GM18520 (cell line): Measurements from ENCODE around the gene ARRDC3.
A peak's percentile ranks its signal among the peaks of the same experiment; 100 is the strongest.

ENCODE experiments used
- ATAC-seq: cut with Tn5 transposase; IDR thresholded peaks from one replicate; pipeline ENCODE4 v1.9.1; 2021; ENCODE audit not compliant: unreplicated experiment

The ARRDC3 gene

DNA sequence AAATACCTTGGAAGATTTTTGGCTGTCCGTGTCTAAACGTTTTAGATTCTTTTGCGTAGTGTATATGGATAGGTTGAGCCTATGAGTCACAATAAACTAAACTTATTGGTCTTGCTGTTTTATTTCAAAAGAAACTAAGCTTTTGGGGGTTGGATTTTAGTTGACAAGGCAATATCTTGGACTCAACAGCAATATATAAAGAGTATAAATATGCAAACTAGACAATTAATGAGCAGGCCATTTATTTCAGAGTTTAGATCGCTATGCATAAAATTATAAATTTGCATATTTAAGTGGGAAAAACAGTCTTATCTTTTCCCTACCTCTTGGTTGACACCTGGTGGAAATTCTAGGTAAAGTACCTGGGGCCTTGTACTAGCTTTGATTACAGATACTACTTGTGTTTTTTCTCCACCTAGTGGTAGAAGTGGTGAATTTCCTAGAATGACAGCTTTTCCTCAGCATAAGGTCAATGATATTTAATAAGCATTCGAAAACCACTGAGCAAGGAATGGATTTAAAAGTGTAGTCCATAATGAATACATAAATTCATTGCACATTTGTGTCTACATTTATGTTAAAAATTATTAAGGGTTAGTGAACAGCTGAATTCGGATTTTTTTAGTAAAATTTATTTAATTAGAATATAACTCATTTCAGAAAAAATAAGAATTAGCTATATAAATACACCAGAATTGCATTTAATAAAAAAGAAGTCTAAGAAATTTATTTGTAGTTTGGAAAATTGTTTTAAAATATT is 1.7 kb upstream of the ARRDC3 start:
- peak; percentile 16 for ATAC-seq

DNA sequence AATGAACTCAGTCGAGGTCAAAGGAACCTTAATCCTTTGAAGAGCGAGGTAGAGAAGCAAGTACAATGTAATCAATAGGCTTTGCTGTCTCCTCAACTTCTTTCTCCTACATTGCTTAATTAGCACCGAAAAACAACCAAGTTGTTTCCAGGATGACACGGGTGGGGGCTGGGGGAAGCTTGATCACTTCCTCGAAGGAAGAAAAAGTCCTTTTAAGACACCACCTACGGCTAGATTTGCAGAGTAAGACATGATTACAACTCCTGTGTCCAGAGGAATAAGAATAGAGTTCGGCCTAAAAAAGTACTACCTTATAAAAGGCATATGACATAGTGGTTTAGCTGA is 811 bp upstream of the ARRDC3 start:
- ATAC-seq, result no peak

DNA sequence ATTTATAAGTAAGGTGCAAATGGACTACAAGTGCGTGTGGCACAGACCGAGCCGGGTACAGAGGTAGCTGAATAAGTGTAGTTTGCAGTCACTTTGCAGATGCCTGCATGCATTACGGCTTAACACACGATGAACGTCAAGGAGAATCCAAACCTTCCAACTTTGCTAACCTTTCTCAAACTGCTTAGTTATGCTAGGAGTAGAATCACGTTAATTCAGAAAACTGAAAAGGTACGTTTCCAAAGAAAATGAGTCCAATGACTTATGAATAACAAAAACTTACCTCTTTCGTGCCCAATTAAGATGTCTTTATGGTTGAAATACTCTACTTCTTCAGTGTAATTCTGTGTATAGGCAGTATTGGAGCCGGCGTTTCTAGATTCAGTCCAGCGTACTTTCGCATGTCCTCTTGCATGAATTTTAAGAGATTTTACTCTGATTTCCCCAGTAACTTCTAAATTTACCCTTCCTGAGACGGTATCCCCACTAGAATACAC is 539 bp downstream of the ARRDC3 start:
- no peak for ATAC-seq

DNA sequence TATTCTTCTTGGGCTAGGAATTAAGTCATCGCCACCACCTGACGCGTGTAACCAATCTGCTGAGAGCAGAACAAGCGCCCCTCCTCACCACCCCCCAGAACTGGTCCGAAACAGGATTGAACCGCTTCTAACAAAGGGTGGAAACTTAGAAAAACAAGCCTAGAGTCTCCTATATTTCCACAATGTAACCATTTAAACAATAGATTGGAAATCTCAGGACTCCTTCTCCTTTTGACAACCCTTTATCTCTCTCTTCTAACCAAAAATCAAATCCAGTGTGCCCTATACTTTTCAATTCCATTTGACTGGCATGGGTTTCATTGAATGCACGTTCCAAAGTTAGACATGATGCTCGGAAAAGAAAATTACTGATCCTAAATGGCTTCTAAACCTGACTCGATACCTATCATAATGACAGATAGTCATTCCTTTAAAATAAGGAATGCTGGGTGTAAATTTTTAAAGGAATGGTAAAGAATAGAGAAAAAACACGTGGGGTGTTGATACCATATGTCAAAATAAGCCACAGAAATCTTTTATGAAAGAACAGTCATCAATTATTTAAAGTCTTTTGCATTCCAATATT is 1.2 kb downstream of the ARRDC3 start:
- ATAC-seq, result no peak

DNA sequence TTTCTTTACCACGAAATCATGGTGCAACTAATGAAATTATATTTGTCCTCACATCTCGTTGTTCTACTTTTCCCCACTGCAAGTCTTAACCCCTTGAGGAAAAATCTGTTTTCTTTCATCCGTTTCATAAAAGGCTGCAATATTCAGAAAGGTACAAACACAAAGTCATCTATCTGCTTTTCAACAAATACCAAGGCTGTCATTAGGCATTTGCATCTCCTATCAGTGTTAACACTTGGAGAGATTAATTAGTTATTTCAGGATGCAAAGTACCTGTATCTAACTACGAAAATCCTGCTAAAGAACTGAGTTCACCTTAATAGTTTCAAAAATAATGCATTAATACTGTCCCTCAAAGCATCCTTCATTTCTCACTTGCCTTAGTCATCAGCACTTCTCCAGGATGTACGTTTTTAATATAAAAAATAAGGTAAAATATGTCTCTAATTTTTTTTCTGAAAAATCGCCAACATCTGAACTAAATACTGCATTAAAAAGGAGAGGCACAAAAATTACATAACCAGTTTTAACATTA is 1.8 kb downstream of the ARRDC3 start:
- no peak for ATAC-seq

DNA sequence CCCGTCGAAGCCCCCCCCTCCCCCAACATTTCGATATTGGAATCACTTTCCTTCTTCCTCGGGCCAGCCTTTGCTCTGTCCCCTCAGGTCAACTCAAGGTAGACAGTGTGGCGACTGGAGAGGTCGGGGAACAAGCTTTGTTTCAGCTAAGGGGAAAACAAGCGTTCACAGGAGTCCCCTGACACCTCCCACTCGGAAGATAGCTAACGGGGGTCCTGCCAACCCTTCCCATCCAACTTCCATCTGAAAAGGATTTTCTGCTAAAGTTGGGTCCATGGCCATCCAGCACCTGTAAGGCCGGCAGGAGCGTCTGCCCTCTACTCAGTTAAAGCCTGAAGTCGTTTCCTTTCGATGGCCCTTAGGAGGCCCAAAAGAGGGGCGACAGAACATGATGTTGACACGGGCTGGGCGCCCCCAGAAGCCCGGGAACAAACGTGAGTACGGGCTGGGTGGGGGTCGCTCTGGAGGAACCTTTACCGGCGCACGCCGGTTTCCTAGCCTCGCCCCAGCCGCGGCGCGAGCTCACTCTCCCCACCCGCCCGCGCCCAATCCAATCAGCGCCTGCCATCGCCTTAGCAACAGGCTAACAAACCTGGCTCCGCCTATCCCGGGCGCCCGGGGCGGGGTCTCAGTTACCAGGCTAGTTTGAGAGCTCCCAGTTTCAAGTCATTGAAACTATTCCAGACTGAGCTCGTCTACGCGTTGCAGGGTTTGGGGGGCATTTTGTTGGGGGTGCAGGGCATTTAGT is 2.5 kb downstream of the ARRDC3 start:
- ATAC-seq, result peak; percentile 31

DNA sequence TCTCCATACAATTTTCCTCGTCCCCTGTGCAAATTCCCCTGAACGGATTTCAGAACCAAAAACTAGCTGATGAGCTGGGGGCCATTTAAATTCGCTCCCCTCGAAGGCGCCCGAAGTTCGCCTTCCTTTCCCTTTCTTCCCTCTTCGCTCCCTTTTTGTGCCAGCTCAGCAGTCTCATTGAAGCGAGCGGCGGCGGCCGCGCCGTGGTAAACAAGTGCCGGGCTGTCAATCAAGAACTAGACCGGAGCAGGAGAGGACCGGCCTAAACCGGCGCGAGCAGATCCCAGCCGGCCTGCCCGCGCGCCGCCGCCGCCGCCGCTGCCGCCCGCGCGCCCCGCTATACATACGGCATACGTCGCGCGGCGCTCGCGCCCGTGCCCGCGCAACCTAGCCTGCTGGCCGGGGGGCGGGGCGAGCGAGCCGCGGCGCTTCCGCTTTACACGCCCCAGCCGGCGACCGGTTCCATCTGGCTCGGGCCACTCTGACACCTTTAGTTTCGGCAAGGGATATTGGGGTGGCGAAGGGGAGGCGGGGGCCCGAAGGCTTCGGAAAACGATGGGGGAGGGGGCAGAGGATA is 3.1 kb downstream of the ARRDC3 start:
- ATAC-seq, result peak; percentile 47

DNA sequence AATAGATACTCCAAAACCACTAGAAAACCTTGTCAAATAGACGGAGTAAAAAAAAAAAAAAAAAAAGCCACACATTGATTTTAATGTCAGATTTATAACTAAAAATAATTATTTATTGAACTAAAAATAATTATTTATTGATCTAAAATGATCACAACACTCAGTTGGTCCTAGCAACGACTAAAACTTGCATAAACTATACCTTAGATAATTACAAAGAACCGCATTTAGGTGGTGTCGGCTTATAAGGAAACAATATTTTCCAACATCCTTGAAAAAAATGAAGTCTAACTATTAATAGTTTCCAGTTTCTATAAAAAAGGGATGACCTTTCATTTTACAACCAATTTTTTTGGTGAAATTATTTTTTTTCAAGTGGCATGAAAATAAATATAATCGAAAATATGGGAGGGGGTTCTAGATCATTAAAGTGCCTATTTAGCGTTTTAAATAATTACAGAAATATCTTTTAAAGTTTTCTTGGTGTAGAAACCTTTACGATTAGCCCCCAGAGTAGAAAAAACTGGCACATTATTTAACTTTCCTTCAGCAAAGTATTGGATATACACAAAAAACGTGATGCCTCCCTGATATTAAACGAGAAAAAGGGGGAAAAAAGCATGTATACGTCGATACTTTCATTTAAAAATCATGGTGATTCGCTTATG is 3.7 kb downstream of the ARRDC3 start:
- no peak for ATAC-seq

DNA sequence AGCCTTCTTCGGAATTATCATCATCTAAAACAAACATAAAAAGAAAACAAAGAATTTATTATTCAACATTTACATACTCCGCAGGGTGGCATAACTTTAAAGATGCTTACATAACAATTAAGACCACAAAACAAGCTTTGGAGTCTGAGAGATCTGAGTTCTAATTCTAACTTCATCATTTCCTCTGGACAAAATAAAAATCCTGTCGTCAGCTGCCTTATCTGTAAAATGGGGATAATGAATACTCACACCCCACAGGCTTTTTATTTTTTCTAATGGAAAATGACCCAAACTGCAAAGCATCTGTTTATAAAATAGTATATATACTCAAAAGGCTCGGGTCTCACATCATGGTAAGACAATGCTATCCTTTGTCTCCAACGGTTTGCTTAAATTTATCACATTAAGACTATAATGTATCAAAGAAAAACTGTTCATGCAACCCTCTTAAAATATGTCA is 4.3 kb downstream of the ARRDC3 start:
- no peak for ATAC-seq

DNA sequence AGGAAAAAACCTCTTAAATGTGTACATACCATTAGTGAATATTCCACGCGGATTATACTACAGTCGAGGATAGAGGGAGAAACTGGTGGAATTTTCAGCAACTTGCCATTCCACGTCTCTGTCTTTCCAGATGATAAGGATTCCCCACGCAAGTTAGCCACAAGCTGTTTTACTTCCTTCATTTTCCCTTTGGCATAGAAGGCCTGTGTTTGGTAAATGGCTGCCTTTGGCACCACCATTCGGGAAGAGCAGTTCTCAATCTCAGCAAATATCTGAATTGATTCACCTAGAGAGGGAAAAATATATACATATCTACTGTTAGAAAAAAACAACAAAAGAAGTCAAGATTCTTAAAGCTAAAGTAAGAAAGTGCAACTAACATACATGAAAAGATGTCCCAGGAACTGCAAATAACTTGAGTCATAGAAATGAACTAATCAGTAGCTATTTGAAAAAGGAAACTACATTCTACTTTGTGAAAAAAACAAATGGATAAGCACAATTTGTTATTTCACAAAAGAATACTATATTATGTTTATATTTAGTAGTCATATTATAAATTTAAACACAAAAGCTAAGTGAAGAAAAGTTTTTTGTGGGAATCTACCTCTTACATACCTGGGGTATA is 8.1 kb downstream of the ARRDC3 start:
- no peak for ATAC-seq

DNA sequence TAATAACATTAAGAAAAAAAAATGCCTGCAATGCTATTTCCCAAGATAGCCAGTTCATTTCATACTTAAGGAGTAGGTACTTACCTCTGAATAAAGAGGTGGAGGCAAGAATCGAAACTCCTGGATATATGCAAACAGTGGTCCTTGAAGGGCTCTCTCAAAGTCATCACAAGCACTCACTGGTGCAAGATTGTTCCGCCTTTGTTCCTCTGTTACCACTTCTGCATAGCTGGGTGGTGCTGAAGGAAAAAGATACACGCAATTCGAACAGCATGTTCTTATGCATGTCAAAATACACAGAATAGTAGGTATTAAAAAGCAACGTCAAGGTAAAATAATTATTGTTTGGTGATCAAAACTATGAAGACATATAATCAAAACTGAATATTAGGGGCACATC is 9.5 kb downstream of the ARRDC3 start:
- ATAC-seq, result no peak

DNA sequence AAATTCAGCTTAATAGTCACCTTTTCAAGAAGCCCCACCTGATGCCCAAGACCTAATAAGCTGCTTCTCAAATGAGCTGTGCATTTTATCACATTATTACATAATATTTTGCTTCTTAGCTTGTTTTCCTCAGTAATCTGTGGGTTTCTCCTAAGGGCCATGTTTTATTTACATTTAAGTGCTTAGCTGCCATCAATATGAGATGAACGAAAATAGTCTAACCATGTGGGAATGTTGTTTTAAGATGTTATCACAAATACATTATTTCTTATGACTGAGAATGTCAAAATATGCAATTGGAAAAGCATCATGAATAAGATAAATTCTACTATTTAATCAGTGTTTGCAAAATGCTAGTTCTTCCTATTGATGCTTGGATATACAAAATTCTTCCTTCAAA is 10.1 kb downstream of the ARRDC3 start:
- ATAC-seq, result no peak

DNA sequence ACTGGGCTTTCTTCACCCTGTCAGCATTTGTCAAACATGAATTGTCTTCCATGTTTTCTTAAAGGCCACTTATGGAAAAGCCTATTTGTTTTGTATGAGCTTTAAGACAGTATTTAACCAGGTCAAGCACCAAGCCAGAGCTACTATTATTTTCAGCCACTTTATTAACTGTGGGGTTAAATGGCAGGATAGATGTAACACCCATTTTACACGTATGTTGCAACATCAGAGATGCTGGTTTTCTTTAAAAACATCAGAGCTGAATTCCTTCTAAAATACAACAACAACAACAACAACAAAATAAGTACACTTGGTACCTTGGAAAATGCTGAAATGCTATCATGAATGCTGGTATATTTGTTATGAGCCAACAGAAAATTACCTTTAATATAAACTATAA is 13.6 kb downstream of the ARRDC3 start:
- no peak for ATAC-seq

DNA sequence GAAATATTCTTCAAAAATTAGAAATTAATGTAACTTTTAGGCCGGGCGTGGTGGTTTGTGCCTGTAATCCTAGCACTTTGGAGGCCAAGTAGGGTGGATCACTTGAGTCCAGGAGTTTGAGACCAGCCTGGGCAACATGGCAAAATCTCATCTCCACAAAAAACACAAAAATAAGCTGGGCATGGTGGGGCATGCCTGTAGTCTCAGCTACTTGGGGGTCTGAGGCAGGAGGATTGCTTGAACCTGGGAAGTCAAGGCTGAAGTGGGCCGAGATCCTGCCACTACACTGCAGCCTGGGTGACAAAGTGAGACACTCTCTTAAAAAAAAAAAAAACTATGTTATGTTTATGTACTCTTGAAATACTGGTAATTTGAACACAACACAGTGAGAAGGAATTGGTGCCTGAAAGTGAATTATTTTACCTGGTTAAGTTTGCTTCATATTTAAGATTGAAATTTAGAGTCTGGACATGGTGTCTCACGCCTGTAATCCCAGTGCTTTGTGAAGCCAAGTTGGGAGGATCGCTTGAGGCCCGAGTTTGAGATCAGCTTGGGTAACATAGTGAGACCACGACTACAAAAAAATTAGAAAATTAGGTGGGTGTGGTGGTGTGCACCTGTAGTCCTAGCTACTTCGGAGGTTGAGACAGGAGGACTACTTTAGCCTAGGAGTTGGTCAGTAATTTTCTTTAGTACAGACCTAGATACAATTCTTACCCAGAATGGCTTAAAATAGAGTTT is 15.0 kb downstream of the ARRDC3 start:
- ATAC-seq, result no peak

DNA sequence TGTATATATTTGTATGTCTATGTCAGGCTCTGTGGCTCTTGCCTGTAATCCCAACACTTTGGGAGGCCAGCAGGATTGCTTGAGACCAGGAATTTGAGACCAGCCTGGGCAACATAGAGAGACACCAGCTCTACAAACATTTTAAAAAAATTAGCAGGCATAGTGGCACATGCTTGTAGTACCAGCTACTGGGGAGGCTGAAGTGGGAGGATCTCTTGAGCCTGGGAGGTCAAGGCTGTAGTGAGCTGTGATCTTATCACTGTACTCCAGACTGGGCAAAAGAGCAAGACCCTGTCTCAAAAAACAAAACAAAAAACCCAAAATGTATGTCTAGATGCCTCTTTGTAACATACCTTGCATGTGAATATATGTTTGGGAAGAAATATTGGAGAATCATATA is 15.8 kb downstream of the ARRDC3 start:
- no peak for ATAC-seq

DNA sequence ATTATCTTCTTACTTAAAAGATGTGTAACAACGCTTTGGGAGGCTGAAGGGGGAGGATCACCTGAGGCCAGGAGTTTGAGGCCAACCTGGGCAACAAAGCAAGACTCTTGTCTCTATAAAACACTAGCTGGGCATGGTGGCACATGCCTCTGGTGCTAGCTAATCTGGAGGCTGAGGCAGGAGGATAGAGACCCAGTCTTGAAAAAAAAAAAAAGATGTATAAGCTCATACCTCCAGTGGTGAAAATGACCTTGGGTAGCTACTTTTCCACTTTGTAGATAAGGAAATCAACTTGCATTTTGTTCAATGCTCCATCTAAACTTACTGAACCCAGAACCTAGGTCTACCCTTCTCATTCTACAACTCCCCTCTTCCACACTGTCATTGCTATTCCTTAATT is 16.6 kb downstream of the ARRDC3 start:
- no peak for ATAC-seq

DNA sequence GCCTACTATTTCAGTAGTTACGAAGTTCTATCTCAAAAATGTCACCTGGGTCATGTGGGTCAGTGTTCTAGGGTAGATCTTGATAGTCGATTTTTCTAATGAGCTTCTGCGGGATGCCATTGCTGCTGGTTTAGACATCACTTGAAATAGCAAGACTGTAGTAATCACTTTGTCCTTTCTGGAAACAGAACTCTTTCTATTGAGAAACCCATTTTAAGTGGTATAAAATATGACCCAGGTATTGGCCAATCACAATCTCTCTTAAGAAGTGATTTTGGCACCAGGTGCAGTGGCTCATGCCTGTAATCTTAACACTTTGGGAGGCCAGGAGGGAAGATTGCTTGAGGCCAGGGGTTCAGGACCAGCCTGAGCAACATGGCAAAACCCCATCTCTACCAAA is 17.6 kb downstream of the ARRDC3 start:
- ATAC-seq, result no peak

DNA sequence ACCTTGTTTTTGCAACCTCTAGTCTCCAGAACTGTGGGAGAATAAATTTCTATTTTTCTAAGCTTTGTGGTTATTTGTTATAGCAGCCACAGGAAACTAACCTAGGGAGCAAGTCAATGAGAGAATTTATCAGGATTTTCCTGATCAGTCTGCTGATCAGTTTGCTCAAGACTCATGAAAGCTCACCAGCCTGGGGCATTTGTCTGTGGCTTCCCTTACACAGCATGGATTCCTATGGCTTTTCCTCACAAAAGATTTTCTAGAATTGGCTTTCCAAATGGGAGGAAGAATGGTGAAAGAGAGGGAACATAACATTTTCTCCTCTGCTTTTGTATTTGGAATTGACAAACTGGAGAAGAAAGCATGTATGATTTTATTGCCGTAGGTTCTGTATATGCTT is 20.2 kb downstream of the ARRDC3 start:
- no peak for ATAC-seq

DNA sequence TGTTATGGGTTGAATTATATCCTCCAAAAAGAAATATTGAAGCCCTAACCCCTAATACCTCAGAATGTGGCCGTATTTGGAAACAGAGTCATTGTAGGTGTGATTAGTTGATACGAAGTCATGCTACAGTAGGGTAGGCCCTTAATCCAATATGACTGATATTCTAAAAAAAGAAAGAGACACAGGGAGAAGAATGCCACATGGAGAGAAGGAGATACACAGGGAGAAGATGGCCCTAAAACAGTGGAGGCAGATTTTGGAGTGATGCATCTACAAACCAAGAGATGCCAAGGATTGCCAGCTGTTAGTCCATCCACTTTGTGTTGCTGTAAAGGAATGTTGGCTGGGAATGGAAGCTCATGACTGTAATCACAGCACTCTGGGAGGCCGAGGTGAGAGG is 21.3 kb downstream of the ARRDC3 start:
- no peak for ATAC-seq
